ENCODE results near the gene KRT76. TPM values are rescaled to one million over a fixed set of nuclear protein-coding genes. Genes with fewer than 3 reads are reported as not detected.

Gene KRT76
- total RNA-seq, 4 donors from 2014 or later, result 0.15 TPM; not detected in 3

- H3K4me1 ChIP-seq, result no peaks in the 10 kb centered on the region
- no peaks in the 10 kb centered on the region for H3K36me3 ChIP-seq
- no peak overlapping the region for H3K4me3 ChIP-seq
- ATAC-seq, result no peak
- TF ChIP-seq CTCF (IDR thresholded peaks at IDR 0.05), result no peak
- no peak for TF ChIP-seq EP300 (IDR thresholded peaks at IDR 0.05)
- no peak for TF ChIP-seq POLR2A (IDR thresholded peaks at IDR 0.05)
- no peak for TF ChIP-seq POLR2AphosphoS5 (IDR thresholded peaks at IDR 0.05)
- H3K27me3 ChIP-seq, result peaks cover 7% of the 10 kb centered on the region
- no peaks in the 10 kb centered on the region for H3K9me3 ChIP-seq
- WGBS, 2 donors (ENCODE audit: low coverage in 1 of 2), result 73% methylated on average over 3 to 5 of the region's 11 CpGs
- no peak overlapping the region for H3K27ac ChIP-seq
Measured at GRCh38 chr12:52806821-52807543, 29.8 kb upstream of the KRT76 start.

GRCh38 chr12:52806169-52806811 lies 29.1 kb upstream of the KRT76 start:
- Histone ChIP-seq H3K4me1 (no peaks in the 10 kb centered on the region), H3K27me3 (peaks cover 7% of the 10 kb centered on the region), H3K36me3 (no peaks in the 10 kb centered on the region), H3K9me3 (no peaks in the 10 kb centered on the region), H3K27ac (no peak overlapping the region), H3K4me3 (no peak overlapping the region)
- no peak for TF ChIP-seq POLR2AphosphoS5 (IDR thresholded peaks at IDR 0.05)
- no peak for TF ChIP-seq EP300 (IDR thresholded peaks at IDR 0.05)
- TF ChIP-seq POLR2A (IDR thresholded peaks at IDR 0.05), result no peak
- TF ChIP-seq CTCF (IDR thresholded peaks at IDR 0.05), result no peak
- ATAC-seq, result no peak
- 80 to 96% methylated on average over 1 to 3 of the region's 3 CpGs for WGBS, 2 donors (ENCODE audit: low coverage in 1 of 2)

- H3K36me3 ChIP-seq, result no peaks in the 10 kb centered on the region
- peaks cover 0 to 4% (median 0%) of the 10 kb centered on the region in 3 donors for H3K4me1 ChIP-seq
- TF ChIP-seq POLR2AphosphoS5 (IDR thresholded peaks at IDR 0.05) (no peak), CTCF (IDR thresholded peaks at IDR 0.05) (no peak), EP300 (IDR thresholded peaks at IDR 0.05) (no peak)
- no peak for ATAC-seq
- H3K4me3 ChIP-seq, result no peak overlapping the region
- no peaks in the 10 kb centered on the region for H3K9me3 ChIP-seq
- whole genome bisulfite sequencing, 2 donors (ENCODE audit: low coverage in 1 of 2), result 86 to 100% methylated on average over 1 to 2 of the region's 3 CpGs
- H3K27me3 ChIP-seq, result peaks cover 7% of the 10 kb centered on the region
- no peak overlapping the region for H3K27ac ChIP-seq
Measured at GRCh38 chr12:52805739-52806138, 28.6 kb upstream of the KRT76 start.

- peaks cover 7% of the 10 kb centered on the region for H3K27me3 ChIP-seq
- WGBS, 2 donors (ENCODE audit: low coverage in 1 of 2), result 0% methylated on average over 1 of the region's 1 CpG; no CpG with 5 or more reads in 1 of the 2 donors
- peaks cover 0 to 9% (median 0%) of the 10 kb centered on the region in 3 donors for H3K4me1 ChIP-seq
- H3K27ac ChIP-seq, result no peak overlapping the region
- H3K9me3 ChIP-seq, result no peaks in the 10 kb centered on the region
- no peak for TF ChIP-seq POLR2A (IDR thresholded peaks at IDR 0.05)
- TF ChIP-seq CTCF (IDR thresholded peaks at IDR 0.05), result no peak
- no peak for TF ChIP-seq EP300 (IDR thresholded peaks at IDR 0.05)
- no peak for TF ChIP-seq POLR2AphosphoS5 (IDR thresholded peaks at IDR 0.05)
- ATAC-seq, result no peak
- H3K36me3 ChIP-seq, result no peaks in the 10 kb centered on the region
- H3K4me3 ChIP-seq, result no peak overlapping the region
Measured at GRCh38 chr12:52805000-52805399, 27.9 kb upstream of the KRT76 start.

GRCh38 chr12:52802442-52802841 lies 25.3 kb upstream of the KRT76 start:
- 74 to 79% methylated on average over 2 to 6 of the region's 6 CpGs for WGBS, 2 donors (ENCODE audit: low coverage in 1 of 2)
- H3K4me1 ChIP-seq, result peaks cover 0 to 9% (median 0%) of the 10 kb centered on the region in 3 donors
- TF ChIP-seq EP300 (IDR thresholded peaks at IDR 0.05), result no peak
- no peaks in the 10 kb centered on the region for H3K27me3 ChIP-seq
- no peaks in the 10 kb centered on the region for H3K36me3 ChIP-seq
- no peak for ATAC-seq
- no peak overlapping the region for H3K27ac ChIP-seq
- H3K4me3 ChIP-seq, result no peak overlapping the region
- no peaks in the 10 kb centered on the region for H3K9me3 ChIP-seq

Measured in gastroesophageal sphincter (tissue), 4 donors.